Measurements from ENCODE around the gene PSMA6. TPM values are rescaled to one million over a fixed set of nuclear protein-coding genes. Genes with fewer than 3 reads are reported as not detected.

The PSMA6 gene
- total and polyA plus RNA-seq, 2 of the 8 experiments (the other 6 are each of a cell fraction or from before 2014, with no cell fraction given): 180 to 238 TPM

DNA sequence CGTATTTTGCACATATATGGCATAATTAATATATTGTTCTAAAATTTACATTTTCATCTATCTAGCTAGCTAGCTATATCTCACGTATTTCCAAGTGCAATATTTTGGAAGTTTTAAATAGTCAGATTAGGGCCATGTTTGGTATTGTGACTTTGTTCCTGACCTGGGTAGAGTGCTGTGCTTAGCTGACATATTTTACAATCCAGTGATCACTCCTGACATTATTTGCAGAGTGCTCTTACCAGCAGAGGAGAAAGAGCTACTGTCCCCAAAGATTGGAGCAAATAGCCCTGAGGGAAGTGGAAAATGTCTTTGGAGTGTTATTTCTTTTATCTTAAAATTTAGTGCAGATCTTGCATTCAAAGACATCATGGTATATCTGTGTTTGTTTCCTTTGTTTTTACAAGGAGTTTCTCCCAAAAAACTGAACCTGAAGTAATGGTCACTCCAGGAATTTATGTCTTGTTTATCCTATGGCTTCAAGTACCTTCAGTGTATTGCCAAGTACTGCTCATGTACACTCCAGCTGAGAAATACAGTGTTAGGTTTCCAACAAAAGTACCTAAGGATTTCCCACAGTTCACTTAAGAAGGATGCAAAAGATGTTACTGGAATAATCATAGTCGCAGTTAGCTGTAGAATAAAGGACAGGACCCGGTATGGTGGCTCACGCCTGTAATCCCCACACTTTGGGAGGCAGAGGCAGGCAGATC lies 49.4 kb upstream of the PSMA6 start:
- Histone ChIP-seq H4K20me1 (replicated peaks in 1 of 2; ENCODE audit: control insufficient read depth in 1 of 2, insufficient read depth in 2 of 2, low read length in 2 of 2) (no peaks in the 10 kb centered on the region), H4K8ac (ENCODE audit: extremely low read depth, insufficient read depth, low read length) (no peak overlapping the region), H2AK5ac (ENCODE audit: low read depth, low read length) (no peak overlapping the region), H3K4ac (replicated peaks; ENCODE audit: insufficient read length, low read depth, low read length) (no peak overlapping the region), H3K56ac (replicated peaks; ENCODE audit: insufficient read length, low read depth, low read length) (no peak overlapping the region), H4K91ac (replicated peaks; ENCODE audit: insufficient read length, low read length) (no peak overlapping the region), H3K79me1 (ENCODE audit: low read depth, low read length) (no peaks in the 10 kb centered on the region), H2BK5ac (ENCODE audit: low read depth, low read length) (no peak overlapping the region), H3K9ac (replicated peaks in 1 of 4; ENCODE audit: extremely low read depth in 1 of 4, low read depth in 3 of 4, low read length in 3 of 4) (no peak overlapping the region), H3K27me3 (replicated peaks in 1 of 4; ENCODE audit: control insufficient read depth in 3 of 4, extremely low read depth in 1 of 4, insufficient read depth in 3 of 4, low read length in 3 of 4) (no peaks in the 10 kb centered on the region), H3K23me2 (ENCODE audit: low read depth, low read length) (no peaks in the 10 kb centered on the region), H3K4me1 (replicated peaks in 1 of 4; ENCODE audit: control insufficient read depth in 3 of 4, insufficient read depth in 4 of 4, low read length in 3 of 4) (no peaks in the 10 kb centered on the region), H2BK15ac (ENCODE audit: low read length) (no peak overlapping the region), H3K36me3 (ENCODE audit: control insufficient read depth in 2 of 4, insufficient read depth in 4 of 4, low read length in 3 of 4) (no peaks in the 10 kb centered on the region), H2BK12ac (ENCODE audit: low read depth, low read length) (no peak overlapping the region), H2AFZ (ENCODE audit: low read length) (no peak overlapping the region), H2BK20ac (ENCODE audit: low read length) (no peak overlapping the region), H3K23ac (ENCODE audit: insufficient read length) (no peak overlapping the region), H3K14ac (ENCODE audit: insufficient read length) (no peak overlapping the region), H3K9me3 (ENCODE audit: insufficient read depth in 2 of 2, low read depth in 1 of 2, low read length in 1 of 2) (no peaks in the 10 kb centered on the region), H4K5ac (ENCODE audit: insufficient read length, low read depth, low read length) (no peak overlapping the region), H3K79me2 (ENCODE audit: control insufficient read depth in 1 of 2, insufficient read depth in 2 of 2, low read length in 2 of 2) (no peaks in the 10 kb centered on the region), H3K4me2 (ENCODE audit: insufficient read depth in 1 of 2, low read depth in 2 of 2, low read length in 2 of 2) (no peak overlapping the region), H3K4me3 (ENCODE audit: extremely low read depth in 1 of 4, insufficient read depth in 2 of 4, low read depth in 3 of 4, low read length in 4 of 4) (no peak overlapping the region), H3K27ac (ENCODE audit: low read depth, low read length) (no peak overlapping the region), H3K18ac (ENCODE audit: extremely low read depth, low read length) (no peak overlapping the region), H2BK120ac (replicated peaks; ENCODE audit: low read depth, low read length) (no peak overlapping the region)
- TF ChIP-seq CHD2 (IDR thresholded peaks at IDR 0.05; ENCODE audit: low read length) (no peak), SP1 (IDR thresholded peaks at IDR 0.05; ENCODE audit: low read depth, low read length) (no peak), MAFK (IDR thresholded peaks at IDR 0.05; ENCODE audit: low read depth, low read length) (no peak), CEBPB (IDR thresholded peaks at IDR 0.05; ENCODE audit: low read depth, low read length) (no peak), RNF2 (IDR thresholded peaks at IDR 0.05; ENCODE audit: borderline replicate concordance, low read depth, low read length, missing control alignments, poor library complexity, severe bottlenecking) (no peak), POLR2AphosphoS5 (IDR thresholded peaks at IDR 0.05; ENCODE audit: low read depth, low read length) (no peak), TAF7 (optimal IDR thresholded peaks at IDR 0.05; ENCODE audit: borderline replicate concordance, low read depth, low read length) (no peak)
- TF ChIP-seq, protein P1, sequence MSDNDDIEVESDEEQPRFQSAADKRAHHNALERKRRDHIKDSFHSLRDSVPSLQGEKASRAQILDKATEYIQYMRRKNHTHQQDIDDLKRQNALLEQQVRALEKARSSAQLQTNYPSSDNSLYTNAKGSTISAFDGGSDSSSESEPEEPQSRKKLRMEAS (IDR thresholded peaks at IDR 0.05): no peak
- 95% methylated on average over 5 of the region's 5 CpGs; no CpG with 5 or more reads in 1 of the 2 experiments for WGBS, 2 experiments (ENCODE audit: extremely low coverage in 1 of 2, insufficient coverage in 1 of 2, insufficient read length in 1 of 2, insufficient replicate concordance in 2 of 2, low coverage in 1 of 2, low lambda C conversion rate in 2 of 2, missing lambda C conversion rate in 1 of 2)
- POLR2A ChIA-PET (ENCODE audit: partially characterized antibody): no interaction called here
- no peak for DNase-seq (ENCODE audit: low read depth in 1 of 2, low spot score in 2 of 2)
- CTCF ChIA-PET (ENCODE audit: partially characterized antibody): interaction anchor here (0.6 to 1.2 kb wide), 4 partner anchors 11 to 576 kb away, joined by 3 to 5 read pairs (median 4); no protein-coding TSS in a partner anchor
- FAIRE-seq: no peak
